GM18858 (cell line): Measurements from ENCODE around the gene CISTR.
"Not testable (repeated sequence)": the region's sequence is repeated elsewhere in the genome, so short reads cannot be mapped to it uniquely, and the experiment has no call there.

Experiments used
- ATAC-seq: cut with Tn5 transposase; IDR thresholded peaks from one replicate; pipeline ENCODE4 v1.9.1; 2021; ENCODE audit not compliant: unreplicated experiment

The CISTR gene

GRCh38 chr12:53764615-53765014 is 12.8 kb upstream of the CISTR start:
- no peak for ATAC-seq

- not testable (repeated sequence) for ATAC-seq
These were observed 11.0 kb upstream of the CISTR start for GRCh38 chr12:53762793-53763192.

GRCh38 chr12:53761306-53761705 is 9.5 kb upstream of the CISTR start:
- ATAC-seq: no peak

- no peak for ATAC-seq
These were observed 7.5 kb upstream of the CISTR start for GRCh38 chr12:53759261-53759660.

GRCh38 chr12:53758730-53759103 is 6.9 kb upstream of the CISTR start:
- ATAC-seq: no peak

GRCh38 chr12:53758081-53758729 is 6.4 kb upstream of the CISTR start:
- no peak for ATAC-seq

GRCh38 chr12:53757101-53757770 is 5.5 kb upstream of the CISTR start:
- ATAC-seq: peak; percentile 47

GRCh38 chr12:53756300-53757100 is 4.7 kb upstream of the CISTR start:
- ATAC-seq: no peak

GRCh38 chr12:53755893-53756292 is 4.1 kb upstream of the CISTR start:
- no peak for ATAC-seq

- ATAC-seq: no peak
These were observed 3.7 kb upstream of the CISTR start for GRCh38 chr12:53755451-53755891.

GRCh38 chr12:53754633-53755264 is 3.0 kb upstream of the CISTR start:
- ATAC-seq: no peak

GRCh38 chr12:53754188-53754585 is 2.4 kb upstream of the CISTR start:
- no peak for ATAC-seq

GRCh38 chr12:53752621-53753020 is 842 bp upstream of the CISTR start:
- no peak for ATAC-seq

- no peak for ATAC-seq
These were observed 418 bp upstream of the CISTR start for GRCh38 chr12:53752192-53752601.

GRCh38 chr12:53750812-53751335 is 905 bp downstream of the CISTR start:
- ATAC-seq: no peak

GRCh38 chr12:53749986-53750811 is 1.6 kb downstream of the CISTR start:
- ATAC-seq: no peak

- ATAC-seq: no peak
These were observed 3.5 kb downstream of the CISTR start for GRCh38 chr12:53748072-53748840.

GRCh38 chr12:53747095-53747494 is 4.7 kb downstream of the CISTR start:
- no peak for ATAC-seq

GRCh38 chr12:53746592-53747092 is 5.1 kb downstream of the CISTR start:
- ATAC-seq: no peak
